Measurements from ENCODE around the gene OSBPL3. TPM values are rescaled to one million over a fixed set of nuclear protein-coding genes. Genes with fewer than 3 reads are reported as not detected.

OSBPL3 gene
- polyA plus RNA-seq, 1 donor from 2014 or later: 0.26 TPM

GRCh38 chr7:24781106-24781505 lies 198.9 kb downstream of the OSBPL3 start:
- no peaks in the 10 kb centered on the region for H3K9me2 ChIP-seq (ENCODE audit: insufficient read depth, low read length)
- no peaks in the 10 kb centered on the region for H3K79me2 ChIP-seq (replicated peaks; ENCODE audit: insufficient read depth, low read length)
- H3K36me3 ChIP-seq (ENCODE audit: insufficient read depth, low read length): no peaks in the 10 kb centered on the region
- no peaks in the 10 kb centered on the region for H3K27me3 ChIP-seq (ENCODE audit: insufficient read depth, low read depth, low read length)
- H3K9me3 ChIP-seq (ENCODE audit: low read length): no peaks in the 10 kb centered on the region
- no peaks in the 10 kb centered on the region for H3F3A ChIP-seq (ENCODE audit: insufficient read depth, low read length, poor library complexity, severe bottlenecking)
- no peak overlapping the region for H2AFZ ChIP-seq (ENCODE audit: low read depth, low read length)
- no peak overlapping the region for H3K4me3 ChIP-seq (ENCODE audit: low read length)
- no peak overlapping the region for H3K4me2 ChIP-seq (ENCODE audit: low read length)
- no peaks in the 10 kb centered on the region for H4K20me1 ChIP-seq (ENCODE audit: insufficient read depth)
- no peak overlapping the region for H3K9ac ChIP-seq (ENCODE audit: low read length)
- no peak overlapping the region for H3K27ac ChIP-seq (ENCODE audit: low read length)
- TF ChIP-seq POLR2AphosphoS5 (IDR thresholded peaks at IDR 0.05) (no peak), MXI1 (conservative IDR thresholded peaks at IDR 0.05; ENCODE audit: poor library complexity, severe bottlenecking) (no peak), REST (IDR thresholded peaks at IDR 0.05; ENCODE audit: borderline replicate concordance) (no peak), CTCF (IDR thresholded peaks at IDR 0.05; ENCODE audit: poor library complexity, severe bottlenecking) (no peak), EP300 (conservative IDR thresholded peaks at IDR 0.05; ENCODE audit: poor library complexity, severe bottlenecking) (no peak), EZH2 (IDR thresholded peaks at IDR 0.05; ENCODE audit: borderline replicate concordance, insufficient read depth, low read length, poor library complexity, severe bottlenecking) (no peak), SMC3 (conservative IDR thresholded peaks at IDR 0.05; ENCODE audit: poor library complexity) (no peak), TAF1 (IDR thresholded peaks at IDR 0.05; ENCODE audit: low read depth) (no peak), RAD21 (conservative IDR thresholded peaks at IDR 0.05) (no peak)

GRCh38 chr7:24779283-24779655 lies 200.7 kb downstream of the OSBPL3 start:
- Histone ChIP-seq H3K9me3 (ENCODE audit: low read length) (no peaks in the 10 kb centered on the region), H3K36me3 (ENCODE audit: insufficient read depth, low read length) (no peaks in the 10 kb centered on the region), H3K4me2 (ENCODE audit: low read length) (no peak overlapping the region), H3K9me2 (ENCODE audit: insufficient read depth, low read length) (no peaks in the 10 kb centered on the region), H3K27ac (ENCODE audit: low read length) (no peak overlapping the region), H3K4me3 (ENCODE audit: low read length) (no peak overlapping the region), H3F3A (ENCODE audit: insufficient read depth, low read length, poor library complexity, severe bottlenecking) (no peaks in the 10 kb centered on the region), H3K27me3 (ENCODE audit: insufficient read depth, low read depth, low read length) (no peaks in the 10 kb centered on the region), H2AFZ (ENCODE audit: low read depth, low read length) (no peak overlapping the region), H4K20me1 (ENCODE audit: insufficient read depth) (no peaks in the 10 kb centered on the region), H3K9ac (ENCODE audit: low read length) (no peak overlapping the region), H3K79me2 (replicated peaks; ENCODE audit: insufficient read depth, low read length) (no peaks in the 10 kb centered on the region)
- TF ChIP-seq POLR2AphosphoS5 (IDR thresholded peaks at IDR 0.05): no peak
- TF ChIP-seq CTCF (IDR thresholded peaks at IDR 0.05; ENCODE audit: poor library complexity, severe bottlenecking): no peak
- TF ChIP-seq RAD21 (conservative IDR thresholded peaks at IDR 0.05): no peak
- TF ChIP-seq EP300 (conservative IDR thresholded peaks at IDR 0.05; ENCODE audit: poor library complexity, severe bottlenecking): no peak
- no peak for TF ChIP-seq MXI1 (conservative IDR thresholded peaks at IDR 0.05; ENCODE audit: poor library complexity, severe bottlenecking)

All from neural cell (in vitro differentiated cells).